GM19193 (cell line): ENCODE measurements around the gene LRCH2.

ENCODE experiments used
- POLR2A ChIP-seq: IDR thresholded peaks from 4 replicates; pipeline ENCODE4 v1.6.1; 2011; ENCODE audit not compliant: insufficient read depth, insufficient read length; ENCODE audit errors: extremely low read depth

LRCH2 gene

GRCh38 chrX:115232933-115233496 is 881 bp downstream of the LRCH2 start:
- no peak for TF ChIP-seq POLR2A

- no peak for TF ChIP-seq POLR2A
These were observed 4.4 kb downstream of the LRCH2 start for GRCh38 chrX:115229337-115230003.

GRCh38 chrX:115226929-115227328 is 7.0 kb downstream of the LRCH2 start:
- TF ChIP-seq POLR2A, result no peak

GRCh38 chrX:115214605-115215004 is 19.3 kb downstream of the LRCH2 start:
- TF ChIP-seq POLR2A, result no peak

GRCh38 chrX:115214151-115214550 is 19.7 kb downstream of the LRCH2 start:
- no peak for TF ChIP-seq POLR2A

GRCh38 chrX:115204040-115204439 is 29.9 kb downstream of the LRCH2 start:
- no peak for TF ChIP-seq POLR2A

- TF ChIP-seq POLR2A, result no peak
These were observed 41.6 kb downstream of the LRCH2 start for GRCh38 chrX:115192244-115192700.

- no peak for TF ChIP-seq POLR2A
These were observed 42.2 kb downstream of the LRCH2 start for GRCh38 chrX:115191490-115192243.

- TF ChIP-seq POLR2A, result no peak
These were observed 43.0 kb downstream of the LRCH2 start for GRCh38 chrX:115190636-115191489.

GRCh38 chrX:115189646-115190635 is 44.0 kb downstream of the LRCH2 start:
- TF ChIP-seq POLR2A, result no peak

- TF ChIP-seq POLR2A, result no peak
These were observed 44.8 kb downstream of the LRCH2 start, which contains the start of gene RBMXL3 for GRCh38 chrX:115189110-115189509. Gene RBMXL3 (plus strand): TSS chrX:115189410. CDS start chrX:115189442, 32 bp downstream.

GRCh38 chrX:115183980-115184379 is 49.9 kb downstream of the LRCH2 start:
- TF ChIP-seq POLR2A, result no peak

GRCh38 chrX:115178473-115178872 is 55.4 kb downstream of the LRCH2 start:
- no peak for TF ChIP-seq POLR2A

GRCh38 chrX:115177932-115178331 is 56.0 kb downstream of the LRCH2 start:
- no peak for TF ChIP-seq POLR2A

- TF ChIP-seq POLR2A, result no peak
These were observed 59.3 kb downstream of the LRCH2 start for GRCh38 chrX:115174548-115174947.

GRCh38 chrX:115173181-115173580 is 60.7 kb downstream of the LRCH2 start:
- TF ChIP-seq POLR2A, result no peak
